NT2/D1 (cell line): ENCODE data around the gene SCAMP4.

Experiments
- YY1 ChIP-seq: IDR thresholded peaks from 2 replicates; pipeline ENCODE4 v1.6.1; 2011; ENCODE audit not compliant: insufficient read length, insufficient read depth
- ZNF274 ChIP-seq: IDR thresholded peaks from 2 replicates; pipeline ENCODE4 v1.6.1; 2011; ENCODE audit warnings: mild to moderate bottlenecking, low read depth, low read length

DNA sequence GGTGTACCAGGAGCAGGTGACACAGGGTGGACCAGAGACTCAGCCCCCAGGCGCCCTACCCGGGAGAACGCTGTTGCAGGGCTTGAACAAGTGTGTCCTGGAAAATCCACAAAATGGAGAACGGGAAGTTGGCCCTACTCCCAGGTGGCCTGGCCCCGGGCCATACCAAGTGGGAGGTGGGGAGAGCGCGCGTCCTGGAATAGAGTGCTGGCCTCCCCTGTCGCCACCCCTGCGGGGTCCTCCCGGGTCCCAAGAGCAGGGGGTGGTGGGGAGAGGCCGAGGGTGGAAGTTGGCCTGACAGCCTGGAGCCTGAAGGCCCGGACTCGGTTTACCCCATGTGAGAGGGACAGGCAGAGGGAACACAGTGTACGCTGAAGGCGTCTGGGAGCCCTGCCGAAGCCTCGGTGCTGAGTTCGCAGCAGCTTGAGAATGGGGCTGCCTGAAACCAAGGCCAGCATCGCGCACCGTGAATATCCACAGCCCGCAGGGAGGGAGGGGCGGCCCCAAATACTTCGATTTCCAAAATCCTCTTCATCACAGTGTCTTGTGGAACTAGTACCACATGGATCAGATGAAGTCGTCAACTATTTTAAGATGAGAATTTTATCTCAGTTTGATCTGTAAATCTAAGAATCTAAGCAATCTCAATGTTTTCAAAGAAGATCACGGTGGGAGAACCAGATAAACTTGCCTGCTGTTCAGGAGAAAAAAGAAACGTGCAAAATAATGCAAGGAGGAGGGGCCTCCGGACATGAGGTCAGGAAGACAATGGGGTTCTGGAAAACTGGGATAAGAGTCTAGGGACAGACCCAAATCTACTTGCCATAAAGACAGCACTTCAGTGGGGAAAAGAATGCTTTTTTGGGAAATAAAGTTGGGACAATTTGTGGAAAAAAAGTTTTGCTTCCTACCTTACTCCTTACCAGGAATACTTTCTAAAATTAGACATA, 31.4 kb upstream of the SCAMP4 start:
- TF ChIP-seq ZNF274 (no peak), YY1 (no peak)
